Mucosa of descending colon (tissue), 3 donors: Measurements from ENCODE around the gene OR2A14. TPM values are rescaled to one million over a fixed set of nuclear protein-coding genes. Genes with fewer than 3 reads are reported as not detected.

Experiments used
- ATAC-seq: fragments of 200-7000 bp; cut with Tn5 transposase; one replicate; pipeline ENCODE4 v1.9.1; 2020; ENCODE audit warnings: mild to moderate bottlenecking, moderate library complexity
- DNase-seq, 3 donors: peaks; one replicate each; pipeline ENCODE4 v3.0.0-alpha.2; 2020
- H3K36me3 ChIP-seq: fragments of 200-600 bp; one replicate; pipeline ENCODE4 v1.8.0; 2021; ENCODE audit warnings: low read depth, mild to moderate bottlenecking
- H3K4me1 ChIP-seq: fragments of 200-600 bp; one replicate; pipeline ENCODE4 v1.8.0; 2021; ENCODE audit warnings: low read depth, mild to moderate bottlenecking
- H3K4me3 ChIP-seq: fragments of 200-600 bp; one replicate; pipeline ENCODE4 v1.8.0; 2021; ENCODE audit warnings: mild to moderate bottlenecking
- H3K9me3 ChIP-seq: fragments of 200-600 bp; one replicate; pipeline ENCODE4 v1.8.0; 2021; ENCODE audit warnings: mild to moderate bottlenecking
- CTCF ChIP-seq: fragments of 200-600 bp; IDR thresholded peaks from one replicate; pipeline ENCODE4 v1.8.0; 2022; ENCODE audit warnings: antibody characterized with exemption, mild to moderate bottlenecking
- intact Hi-C, 2 donors: fragments of 100-400 bp; cut with DNase I in 1 of 2; cut with micrococcal nuclease in 1 of 2; formaldehyde crosslinking; loops; one replicate each; pipeline versions ENCODE4 v1.11.0 to v1.11.1; 2022; cut with DNase I, micrococcal nuclease
- total RNA-seq, 3 donors: library from RNA; stranded (reverse); fragmentation: NEBNext Ultra II Directional in 2 of 3; extraction: Animal tissue kit (Norgen Biotek cat#: 25700) in 2 of 3; gene quantifications; one replicate each; pipeline versions ENCODE4 v1.2.1 to v1.2.4, GENCODE V29; 2021 to 2023
- donor health status: DM: no; HTN: no; CAD: no; lungs with moderate emphysema.
- donor health status: DM: no; HTN: no; CAD: no.
- donor health status: DM: no; HTN: yes; CAD: no.

Gene OR2A14
- total RNA-seq, 3 donors from 2014 or later = not detected

GRCh38 chr7:144132262-144132661, 9.3 kb downstream of the OR2A14 start:
- intact Hi-C loops = no loop called here
- no peaks in the 10 kb centered on the region for H3K36me3 ChIP-seq
- no peaks in the 10 kb centered on the region for H3K9me3 ChIP-seq
- DNase-seq = no peak
- H3K4me3 ChIP-seq = no peak overlapping the region
- no peak for TF ChIP-seq CTCF
- H3K4me1 ChIP-seq = no peaks in the 10 kb centered on the region
- no peak for ATAC-seq

- no peak for ATAC-seq
- no peak for DNase-seq
Measured at GRCh38 chr7:144133307-144133706, 10.3 kb downstream of the OR2A14 start.

GRCh38 chr7:144134116-144134515, 11.1 kb downstream of the OR2A14 start:
- H3K4me1 ChIP-seq = no peaks in the 10 kb centered on the region
- H3K9me3 ChIP-seq = no peaks in the 10 kb centered on the region
- intact Hi-C loops = no loop called here
- no peak for DNase-seq
- no peaks in the 10 kb centered on the region for H3K36me3 ChIP-seq
- TF ChIP-seq CTCF = no peak
- no peak for ATAC-seq
- no peak overlapping the region for H3K4me3 ChIP-seq

More at GRCh38 chr7:144133307-144133706, 10.3 kb downstream of the OR2A14 start:
- Histone ChIP-seq H3K4me3 (no peak overlapping the region), H3K9me3 (no peaks in the 10 kb centered on the region), H3K36me3 (no peaks in the 10 kb centered on the region), H3K4me1 (no peaks in the 10 kb centered on the region)
- intact Hi-C loops = no loop called here
- no peak for TF ChIP-seq CTCF

- Histone ChIP-seq H3K9me3 (no peaks in the 10 kb centered on the region), H3K4me3 (no peak overlapping the region), H3K36me3 (no peaks in the 10 kb centered on the region), H3K4me1 (no peaks in the 10 kb centered on the region)
- DNase-seq (no peak), ATAC-seq (no peak)
- intact Hi-C loops = no loop called here
- TF ChIP-seq CTCF = no peak
Measured at GRCh38 chr7:144137501-144137900, 14.5 kb downstream of the OR2A14 start.

GRCh38 chr7:144142187-144142586, 19.2 kb downstream of the OR2A14 start:
- intact Hi-C loops = no loop called here
- Histone ChIP-seq H3K4me3 (no peak overlapping the region), H3K4me1 (no peaks in the 10 kb centered on the region), H3K36me3 (no peaks in the 10 kb centered on the region), H3K9me3 (peaks cover 5% of the 10 kb centered on the region)
- DNase-seq = no peak
- ATAC-seq = no peak
- no peak for TF ChIP-seq CTCF

GRCh38 chr7:144144426-144144825, 21.4 kb downstream of the OR2A14 start:
- Histone ChIP-seq H3K4me1 (no peaks in the 10 kb centered on the region), H3K4me3 (no peak overlapping the region), H3K36me3 (no peaks in the 10 kb centered on the region), H3K9me3 (peaks cover 27% of the 10 kb centered on the region)
- DNase-seq = no peak
- intact Hi-C loops = no loop called here
- no peak for ATAC-seq
- no peak for TF ChIP-seq CTCF
